HG02852 (cell line): ENCODE results near the gene PARP4.
"Not testable (repeated sequence)": the region's sequence is repeated elsewhere in the genome, so short reads cannot be mapped to it uniquely, and the experiment has no call there.

Experiments used
- ATAC-seq: cut with Tn5 transposase; IDR thresholded peaks from one replicate; pipeline ENCODE4 v1.9.1; 2021; ENCODE audit warnings: mild to moderate bottlenecking, moderate library complexity; ENCODE audit not compliant: unreplicated experiment

PARP4 gene

GRCh38 chr13:24512197-24512907 lies at the start of gene PARP4:
Gene PARP4 (minus strand): TSS chr13:24512778. CDS start chr13:24503776, 9,002 bp downstream.
- ATAC-seq = peak; percentile 79

GRCh38 chr13:24560579-24561187 lies 48.1 kb upstream of the PARP4 start:
- ATAC-seq = not testable (repeated sequence)

- ATAC-seq = not testable (repeated sequence)
Observed at GRCh38 chr13:24559431-24560218, 47.0 kb upstream of the PARP4 start.

GRCh38 chr13:24557081-24557480 lies 44.5 kb upstream of the PARP4 start:
- no peak for ATAC-seq

- not testable (repeated sequence) for ATAC-seq
Observed at GRCh38 chr13:24553892-24554291, 41.3 kb upstream of the PARP4 start.

- ATAC-seq = peak; percentile 59
Observed at GRCh38 chr13:24541476-24542352, 29.1 kb upstream of the PARP4 start.

- ATAC-seq = no peak
Observed at GRCh38 chr13:24541127-24541475, 28.5 kb upstream of the PARP4 start.

- ATAC-seq = no peak
Observed at GRCh38 chr13:24540236-24541126, 27.9 kb upstream of the PARP4 start.

GRCh38 chr13:24539500-24540165 lies 27.1 kb upstream of the PARP4 start:
- no peak for ATAC-seq

GRCh38 chr13:24529478-24529877 lies 16.9 kb upstream of the PARP4 start:
- ATAC-seq = no peak

GRCh38 chr13:24528816-24529398 lies 16.3 kb upstream of the PARP4 start:
- ATAC-seq = no peak

- ATAC-seq = no peak
Observed at GRCh38 chr13:24527266-24527775, 14.7 kb upstream of the PARP4 start.

- no peak for ATAC-seq
Observed at GRCh38 chr13:24520733-24521132, 8.2 kb upstream of the PARP4 start.

GRCh38 chr13:24516919-24517318 lies 4.3 kb upstream of the PARP4 start:
- ATAC-seq = no peak

GRCh38 chr13:24512908-24513213 lies 283 bp upstream of the PARP4 start:
- no peak for ATAC-seq

- ATAC-seq = peak; percentile 0
Observed at GRCh38 chr13:24511816-24512196, 772 bp downstream of the PARP4 start.

GRCh38 chr13:24511019-24511815 lies 1.4 kb downstream of the PARP4 start:
- peak; percentile 51 for ATAC-seq

GRCh38 chr13:24506698-24507335 lies 5.8 kb downstream of the PARP4 start:
- ATAC-seq = no peak
